ENCODE measurements around the gene MYT1.
"Not testable (repeated sequence)": the region's sequence is repeated elsewhere in the genome, so short reads cannot be mapped to it uniquely, and the experiment has no call there.

Gene MYT1

GRCh38 chr20:64220891-64221527, 56.8 kb downstream of the MYT1 start:
- no peak for DNase-seq

- no peak for DNase-seq
Observed at GRCh38 chr20:64222291-64222735, 58.1 kb downstream of the MYT1 start.

GRCh38 chr20:64222851-64223525, 58.7 kb downstream of the MYT1 start:
- DNase-seq = no peak

GRCh38 chr20:64223526-64224067, 59.3 kb downstream of the MYT1 start:
- no peak for DNase-seq

- no peak for DNase-seq
Observed at GRCh38 chr20:64224351-64225170, 60.3 kb downstream of the MYT1 start.

GRCh38 chr20:64225171-64225595, 60.9 kb downstream of the MYT1 start:
- no peak for DNase-seq

- no peak for DNase-seq
Observed at GRCh38 chr20:64225828-64226598, 61.8 kb downstream of the MYT1 start.

GRCh38 chr20:64226686-64227580, 62.7 kb downstream of the MYT1 start:
- DNase-seq = no peak

- DNase-seq = no peak
Observed at GRCh38 chr20:64228086-64228653, 63.9 kb downstream of the MYT1 start.

- DNase-seq = no peak
Observed at GRCh38 chr20:64228751-64229506, 64.7 kb downstream of the MYT1 start.

GRCh38 chr20:64229507-64230061, 65.3 kb downstream of the MYT1 start:
- DNase-seq = no peak

GRCh38 chr20:64230461-64231145, 66.4 kb downstream of the MYT1 start:
- DNase-seq = no peak

GRCh38 chr20:64231621-64232550, 67.6 kb downstream of the MYT1 start:
- DNase-seq = no peak

- no peak for DNase-seq
Observed at GRCh38 chr20:64232794-64233193, 68.5 kb downstream of the MYT1 start.

- DNase-seq = no peak
Observed at GRCh38 chr20:64233725-64234124, 69.5 kb downstream of the MYT1 start.

- no peak for DNase-seq
Observed at GRCh38 chr20:64234291-64234791, 70.1 kb downstream of the MYT1 start.

GRCh38 chr20:64234921-64235565, 70.8 kb downstream of the MYT1 start:
- not testable (repeated sequence) for DNase-seq
